HCT116 (cell line): ENCODE measurements around the gene GALNT2. TPM values are rescaled to one million over a fixed set of nuclear protein-coding genes. Genes with fewer than 3 reads are reported as not detected.

ENCODE experiments used
- ATAC-seq: fragments of 200-7000 bp; cut with Tn5 transposase; 2 replicates; pipeline ENCODE4 v1.9.1; 2020; ENCODE audit warnings: mild to moderate bottlenecking, moderate library complexity
- BruUV-seq: library from RNA; stranded (reverse); fragments of 400-500 nt; replicated peaks from 2 replicates; lab custom pipeline; 2021; lab: Mats Ljungman, UMichigan
- CTCF ChIA-PET: fragments of 300-600 bp; sonication (Branson Sonifier 250); formaldehyde crosslinking; loops from one replicate; lab custom pipeline; 2021; ENCODE audit warnings: antibody characterized with exemption; lab: Charles Lee
- POLR2A ChIA-PET: fragments of 300-600, 350-600 bp; sonication (Branson Sonifier 250); formaldehyde crosslinking; loops from one replicate; lab custom pipeline; 2021; ENCODE audit warnings: antibody characterized with exemption; lab: Charles Lee
- RAD21 ChIA-PET, 2 experiments: fragments of 300-600 bp; sonication (Branson Sonifier 250); formaldehyde crosslinking; loops; one replicate each; lab custom pipeline; 2023; ENCODE audit warnings: low total read pairs in 2 of 2; ENCODE audit not compliant: uncharacterized antibody in 2 of 2, unreplicated experiment in 2 of 2, low non-redundant PET in 1 of 2; lab: Charles Lee
- DNase-seq: peaks from one replicate; pipeline ENCODE4 v3.0.0-alpha.2; 2010; ENCODE audit warnings: low read depth, low spot score
- H2AFZ ChIP-seq: fragments of 200-600 bp; shearing (Covaris generic), sonication (generic); 2 replicates; pipeline ENCODE4 v1.6.1; 2017; ENCODE audit warnings: low read depth, mixed run types, mixed read lengths, antibody characterized with exemption, low read length; ENCODE audit not compliant: poor library complexity, severe bottlenecking
- H3K27ac ChIP-seq: 2 replicates; pipeline ENCODE4 v1.5.1; 2012; ENCODE audit warnings: low read depth, low read length
- H3K27me3 ChIP-seq: fragments of 200-600 bp; sonication (generic); 2 replicates; pipeline ENCODE4 v1.6.1; 2016; ENCODE audit warnings: mixed run types, low read length, mixed read lengths; ENCODE audit not compliant: insufficient read depth
- H3K36me3 ChIP-seq, 2 experiments: fragments of 200-500 bp in 1 of 2; fragments of 200-600 bp in 1 of 2; sonication (Bioruptor generic) in 1 of 2; sonication (generic) in 1 of 2; 2 replicates each; pipeline versions ENCODE4 v1.5.1 to v1.6.1; 2014 to 2016; ENCODE audit warnings: low read length in 2 of 2, inconsistent platforms in 1 of 2, mixed read lengths in 1 of 2, mixed run types in 1 of 2; ENCODE audit not compliant: insufficient read depth in 2 of 2, control insufficient read depth in 1 of 2
- H3K4me1 ChIP-seq, 2 experiments: fragments of 200-600 bp in 1 of 2; sonication (generic) in 1 of 2; 2 replicates each; pipeline versions ENCODE4 v1.5.1 to v1.6.1; 2012 to 2017; ENCODE audit warnings: low read length in 2 of 2, inconsistent platforms in 1 of 2, mild to moderate bottlenecking in 1 of 2, mixed read lengths in 1 of 2, mixed run types in 1 of 2, moderate library complexity in 1 of 2; ENCODE audit not compliant: insufficient read depth in 2 of 2, control insufficient read depth in 1 of 2
- H3K4me2 ChIP-seq: fragments of 200-600 bp; sonication (generic); 2 replicates; pipeline ENCODE4 v1.6.1; 2017; ENCODE audit warnings: mixed run types, low read length, mixed read lengths
- H3K4me3 ChIP-seq, 2 experiments: fragments of 200-600 bp in 1 of 2; sonication (generic) in 1 of 2; replicated peaks in 1 of 2; 2 replicates each; pipeline ENCODE4 v1.5.1; 2011 to 2016; ENCODE audit warnings: low read length in 2 of 2, control low read depth in 1 of 2, low read depth in 1 of 2, mild to moderate bottlenecking in 1 of 2, mixed read lengths in 1 of 2, mixed run types in 1 of 2
- H3K79me2 ChIP-seq: fragments of 200-600 bp; sonication (generic); 2 replicates; pipeline ENCODE4 v1.6.1; 2017; ENCODE audit warnings: mild to moderate bottlenecking, mixed run types, low read length, moderate library complexity, mixed read lengths; ENCODE audit not compliant: insufficient read depth
- H3K9ac ChIP-seq: fragments of 200-600 bp; sonication (generic); 2 replicates; pipeline ENCODE4 v1.6.1; 2016; ENCODE audit warnings: low read length, mixed read lengths
- H3K9me2 ChIP-seq: fragments of 200-600 bp; sonication (generic), shearing (Covaris generic); 2 replicates; pipeline ENCODE4 v1.6.1; 2017; ENCODE audit warnings: mixed run types, mild to moderate bottlenecking, moderate library complexity; ENCODE audit not compliant: insufficient read depth
- H3K9me3 ChIP-seq, 2 experiments: fragments of 200-500 bp in 1 of 2; fragments of 200-600 bp in 1 of 2; sonication (Bioruptor generic) in 1 of 2; sonication (generic) in 1 of 2; 2 replicates each; pipeline ENCODE4 v1.6.1; 2014 to 2017; ENCODE audit warnings: low read length in 2 of 2, mixed read lengths in 2 of 2, inconsistent platforms in 1 of 2, low read depth in 1 of 2, mild to moderate bottlenecking in 1 of 2, mixed run types in 1 of 2, moderate library complexity in 1 of 2; ENCODE audit not compliant: control insufficient read depth in 1 of 2, insufficient read depth in 1 of 2
- H4K20me1 ChIP-seq: fragments of 200-600 bp; sonication (generic), shearing (Covaris generic); 2 replicates; pipeline ENCODE4 v1.6.1; 2017; ENCODE audit warnings: mixed run types, mild to moderate bottlenecking, moderate library complexity; ENCODE audit not compliant: insufficient read depth
- ATF3 ChIP-seq: IDR thresholded peaks from 2 replicates; pipeline ENCODE4 v1.6.1; 2012
- CEBPB ChIP-seq: IDR thresholded peaks from 2 replicates; pipeline ENCODE4 v1.6.1; 2012; ENCODE audit warnings: low read depth
- CTCF ChIP-seq, 3 experiments: fragments of 200-600 bp in 1 of 3; sonication (generic) in 1 of 3; IDR thresholded peaks in 2 of 3; conservative IDR thresholded peaks in 1 of 3; 2 replicates each; pipeline ENCODE4 v1.5.1; 2012 to 2017; ENCODE audit warnings: low read depth in 2 of 3, low read length in 2 of 3, antibody characterized with exemption in 1 of 3, borderline replicate concordance in 1 of 3, control low read depth in 1 of 3, mild to moderate bottlenecking in 1 of 3, mixed read lengths in 1 of 3, mixed run types in 1 of 3, moderate library complexity in 1 of 3; ENCODE audit not compliant: insufficient read depth in 1 of 3
- EGR1 ChIP-seq: IDR thresholded peaks from 2 replicates; pipeline ENCODE4 v1.6.1; 2012; ENCODE audit warnings: low read depth
- EZH2 ChIP-seq: fragments of 200-600 bp; sonication (generic); IDR thresholded peaks from 2 replicates; pipeline ENCODE4 v1.6.1; 2017; ENCODE audit warnings: antibody characterized with exemption, mixed run types
- EZH2phosphoT487 ChIP-seq: fragments of 200-600 bp; IDR thresholded peaks from 2 replicates; pipeline ENCODE4 v1.6.1; 2018; ENCODE audit warnings: antibody characterized with exemption, borderline replicate concordance
- FOSL1 ChIP-seq: IDR thresholded peaks from 2 replicates; pipeline ENCODE4 v1.6.1; 2012; ENCODE audit warnings: low read depth
- JUND ChIP-seq: IDR thresholded peaks from 2 replicates; pipeline ENCODE4 v1.6.1; 2012
- POLR2A ChIP-seq: IDR thresholded peaks from 2 replicates; pipeline ENCODE4 v1.7.0; 2011; ENCODE audit warnings: borderline replicate concordance; ENCODE audit not compliant: insufficient read depth, insufficient read length; ENCODE audit errors: extremely low read depth
- POLR2AphosphoS5 ChIP-seq: IDR thresholded peaks from 2 replicates; pipeline ENCODE4 v1.6.1; 2011; ENCODE audit warnings: mild to moderate bottlenecking, low read depth, low read length, moderate library complexity
- SIN3A ChIP-seq: IDR thresholded peaks from 2 replicates; pipeline ENCODE4 v1.6.1; 2012; ENCODE audit warnings: low read depth
- SP1 ChIP-seq: IDR thresholded peaks from 2 replicates; pipeline ENCODE4 v1.6.1; 2012; ENCODE audit warnings: low read depth
- SRF ChIP-seq: IDR thresholded peaks from 2 replicates; pipeline ENCODE4 v1.6.1; 2012; ENCODE audit warnings: low read depth
- TCF7L2 ChIP-seq: IDR thresholded peaks from 2 replicates; pipeline ENCODE4 v1.7.0; 2011; ENCODE audit warnings: borderline replicate concordance, inconsistent platforms; ENCODE audit not compliant: insufficient read depth, insufficient read length; ENCODE audit errors: extremely low read depth
- YY1 ChIP-seq: IDR thresholded peaks from 2 replicates; pipeline ENCODE4 v1.6.1; 2011; ENCODE audit warnings: low read length, low read depth, moderate library complexity, mild to moderate bottlenecking; ENCODE audit not compliant: insufficient replicate concordance; ENCODE audit errors: extremely low read depth
- ZBTB33 ChIP-seq: IDR thresholded peaks from 2 replicates; pipeline ENCODE4 v1.6.1; 2011; ENCODE audit warnings: mild to moderate bottlenecking, low read length, moderate library complexity; ENCODE audit not compliant: insufficient replicate concordance; ENCODE audit errors: extremely low read depth
- ZFX ChIP-seq: fragments of 450-650 bp; IDR thresholded peaks from 2 replicates; pipeline ENCODE4 v1.6.1; 2017
- ZNF274 ChIP-seq: fragments of 200-500 bp; sonication (Bioruptor generic); IDR thresholded peaks from 2 replicates; pipeline ENCODE4 v1.6.1; 2014; ENCODE audit warnings: mild to moderate bottlenecking, low read depth, low read length, inconsistent platforms
- intact Hi-C: fragments of 100-400 bp; cut with micrococcal nuclease; formaldehyde crosslinking; loops from 2 replicates; pipeline ENCODE4 v1.10.0; 2022
- total RNA-seq: library from RNA; stranded (reverse); gene quantifications from one replicate; pipeline ENCODE4 v1.2.1, GENCODE V29; 2021; ENCODE audit not compliant: unreplicated experiment
- TF ChIP-seq, protein P1 (sequence below): IDR thresholded peaks from 2 replicates; pipeline ENCODE4 v1.6.1; 2012

Gene GALNT2
- total RNA-seq, 1 experiment from 2014 or later = 40.8 TPM

DNA sequence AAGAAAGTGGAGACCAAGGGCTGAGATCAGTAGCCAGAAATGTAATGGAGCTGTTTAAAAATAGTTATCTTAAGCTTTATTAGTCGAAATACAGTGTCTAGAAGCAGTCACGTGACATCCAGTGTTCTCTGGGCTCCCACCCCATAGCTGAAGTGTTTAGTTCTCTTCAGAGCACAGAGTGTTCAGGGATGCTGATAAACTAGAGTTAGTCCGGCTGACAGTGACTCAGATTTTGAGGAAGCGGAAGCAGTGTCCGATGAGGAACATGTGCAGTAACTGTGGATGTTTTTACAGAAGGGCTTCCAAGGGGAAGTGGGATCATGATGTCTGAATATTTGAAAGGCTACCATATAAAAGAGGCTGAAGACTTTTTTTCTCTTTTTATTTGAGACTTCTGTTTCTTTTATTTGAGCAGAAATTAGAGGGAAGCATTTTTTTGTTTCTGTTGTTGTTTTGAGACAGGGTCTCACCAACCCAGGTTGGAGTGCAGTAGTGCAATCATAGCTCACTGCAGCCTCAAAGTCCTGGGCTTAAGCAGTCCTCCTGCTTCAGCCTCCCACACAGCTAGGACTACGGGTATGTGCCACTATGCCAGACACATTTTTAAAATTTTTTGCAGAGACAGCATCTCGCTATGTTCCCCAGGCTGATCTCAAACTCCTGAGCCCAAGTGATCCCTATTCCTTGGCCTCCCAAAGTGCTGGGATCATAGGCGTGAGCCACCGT, 124.2 kb downstream of the GALNT2 start:
- no TSS peak for BruUV-seq
- Histone ChIP-seq H3K36me3 (no peaks in the 10 kb centered on the region), H3K9ac (no peak overlapping the region), H4K20me1 (no peaks in the 10 kb centered on the region), H3K4me3 (no peak overlapping the region), H3K79me2 (no peaks in the 10 kb centered on the region; the same call in 1 of the 2 replicates), H3K27me3 (no peaks in the 10 kb centered on the region), H3K9me2 (no peaks in the 10 kb centered on the region), H3K4me2 (no peak overlapping the region), H3K4me1 (peaks cover 6% of the 10 kb centered on the region in 2 experiments), H3K9me3 (no peaks in the 10 kb centered on the region), H3K27ac (no peak overlapping the region), H2AFZ (no peak overlapping the region)
- POLR2A ChIA-PET = no interaction called here
- CTCF ChIA-PET = no interaction called here
- DNase-seq (no peak), ATAC-seq (no peak)
- intact Hi-C loops = no loop called here
- RAD21 ChIA-PET = no interaction called here
- TF ChIP-seq YY1 (no peak), JUND (no peak), ZBTB33 (no peak), SP1 (no peak), CEBPB (no peak), FOSL1 (no peak), ATF3 (no peak), TCF7L2 (no peak), POLR2A (no peak), CTCF (IDR thresholded peaks at IDR 0.05 in 2 of 3, conservative IDR thresholded peaks at IDR 0.05 in 1 of 3; ENCODE audit: borderline replicate concordance in 1 of 3, insufficient read depth in 1 of 3, low read depth in 2 of 3, low read length in 2 of 3) (no peak), EZH2 (no peak), SIN3A (no peak), EZH2phosphoT487 (no peak), EGR1 (no peak), POLR2AphosphoS5 (no peak), ZFX (no peak), SRF (no peak), ZNF274 (no peak)
- TF ChIP-seq, protein P1, sequence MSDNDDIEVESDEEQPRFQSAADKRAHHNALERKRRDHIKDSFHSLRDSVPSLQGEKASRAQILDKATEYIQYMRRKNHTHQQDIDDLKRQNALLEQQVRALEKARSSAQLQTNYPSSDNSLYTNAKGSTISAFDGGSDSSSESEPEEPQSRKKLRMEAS = no peak
